ENCODE data around the gene CDHR3.

DNA sequence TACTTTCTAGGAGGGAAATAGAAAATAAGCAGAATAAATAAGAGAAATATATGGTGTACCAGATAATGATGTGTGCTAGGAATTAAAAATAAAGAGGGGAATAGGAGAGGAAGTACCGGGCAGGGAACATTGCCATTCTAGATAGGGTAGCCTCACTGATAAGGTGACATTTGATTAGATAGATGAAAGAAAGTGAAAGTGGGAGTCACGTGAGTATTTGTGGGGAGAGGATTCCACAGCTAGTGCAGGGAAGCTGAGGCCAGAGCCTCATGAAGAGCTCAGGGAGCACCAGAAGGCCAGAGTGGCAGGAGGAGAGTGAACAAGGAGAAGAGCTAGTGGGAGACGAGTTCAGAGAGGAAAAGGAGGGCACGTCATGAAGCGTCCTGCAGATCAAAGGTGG lies 49.1 kb downstream of the CDHR3 start:
- TF ChIP-seq, protein P1, sequence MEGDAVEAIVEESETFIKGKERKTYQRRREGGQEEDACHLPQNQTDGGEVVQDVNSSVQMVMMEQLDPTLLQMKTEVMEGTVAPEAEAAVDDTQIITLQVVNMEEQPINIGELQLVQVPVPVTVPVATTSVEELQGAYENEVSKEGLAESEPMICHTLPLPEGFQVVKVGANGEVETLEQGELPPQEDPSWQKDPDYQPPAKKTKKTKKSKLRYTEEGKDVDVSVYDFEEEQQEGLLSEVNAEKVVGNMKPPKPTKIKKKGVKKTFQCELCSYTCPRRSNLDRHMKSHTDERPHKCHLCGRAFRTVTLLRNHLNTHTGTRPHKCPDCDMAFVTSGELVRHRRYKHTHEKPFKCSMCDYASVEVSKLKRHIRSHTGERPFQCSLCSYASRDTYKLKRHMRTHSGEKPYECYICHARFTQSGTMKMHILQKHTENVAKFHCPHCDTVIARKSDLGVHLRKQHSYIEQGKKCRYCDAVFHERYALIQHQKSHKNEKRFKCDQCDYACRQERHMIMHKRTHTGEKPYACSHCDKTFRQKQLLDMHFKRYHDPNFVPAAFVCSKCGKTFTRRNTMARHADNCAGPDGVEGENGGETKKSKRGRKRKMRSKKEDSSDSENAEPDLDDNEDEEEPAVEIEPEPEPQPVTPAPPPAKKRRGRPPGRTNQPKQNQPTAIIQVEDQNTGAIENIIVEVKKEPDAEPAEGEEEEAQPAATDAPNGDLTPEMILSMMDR (conservative IDR thresholded peaks at IDR 0.05) = no peak
- TF ChIP-seq EZH2 (IDR thresholded peaks at IDR 0.05; ENCODE audit: low read depth) = no peak
